Endodermal cell (in vitro differentiated cells): ENCODE measurements around the gene EGFR. TPM values are rescaled to one million over a fixed set of nuclear protein-coding genes. Genes with fewer than 3 reads are reported as not detected.

Experiments used
- DNase-seq: peaks from one replicate; pipeline ENCODE4 v3.0.0-alpha.2; 2017
- H3K27ac ChIP-seq: 2 replicates; pipeline ENCODE4 v1.5.1; 2013; ENCODE audit warnings: mild to moderate bottlenecking, low read depth, low read length, moderate library complexity
- H3K27me3 ChIP-seq: 2 replicates; pipeline ENCODE4 v1.6.1; 2013; ENCODE audit warnings: mild to moderate bottlenecking, low read length, moderate library complexity; ENCODE audit not compliant: insufficient read depth, control insufficient read depth, poor library complexity, severe bottlenecking
- H3K36me3 ChIP-seq: 2 replicates; pipeline ENCODE4 v1.7.0; 2013; ENCODE audit warnings: mild to moderate bottlenecking, low read length, moderate library complexity; ENCODE audit not compliant: control insufficient read depth, insufficient read depth
- H3K4me1 ChIP-seq: one replicate; pipeline ENCODE4 v1.7.0; 2013; ENCODE audit warnings: low read length; ENCODE audit not compliant: control insufficient read depth, insufficient read depth
- H3K4me3 ChIP-seq: 2 replicates; pipeline ENCODE4 v1.5.1; 2013; ENCODE audit warnings: mild to moderate bottlenecking, low read length, moderate library complexity
- H3K9ac ChIP-seq: 2 replicates; pipeline ENCODE4 v1.6.1; 2013; ENCODE audit warnings: mild to moderate bottlenecking, low read length, moderate library complexity; ENCODE audit not compliant: poor library complexity, severe bottlenecking; ENCODE audit errors: extremely low read depth
- H3K9me3 ChIP-seq: 2 replicates; pipeline ENCODE4 v1.6.1; 2013; ENCODE audit warnings: mild to moderate bottlenecking, low read length, moderate library complexity; ENCODE audit not compliant: control insufficient read depth
- H3K27ac Mint-ChIP-seq: 2 replicates; pipeline ENCODE4 v1.8.0; 2020; ENCODE audit warnings: mixed read lengths
- H3K27me3 Mint-ChIP-seq: 2 replicates; pipeline ENCODE4 v1.8.0; 2021; ENCODE audit warnings: mild to moderate bottlenecking, mixed read lengths; ENCODE audit not compliant: insufficient read depth
- H3K36me3 Mint-ChIP-seq: 2 replicates; pipeline ENCODE4 v1.8.0; 2020; ENCODE audit warnings: low read depth, mixed read lengths
- H3K4me1 Mint-ChIP-seq: 2 replicates; pipeline ENCODE4 v1.8.0; 2020; ENCODE audit warnings: mixed read lengths
- H3K4me3 Mint-ChIP-seq: 2 replicates; pipeline ENCODE4 v1.8.0; 2020; ENCODE audit warnings: mild to moderate bottlenecking, moderate library complexity, mixed read lengths
- H3K9me3 Mint-ChIP-seq: 2 replicates; pipeline ENCODE4 v1.8.0; 2020; ENCODE audit warnings: mild to moderate bottlenecking, mixed read lengths
- CTCF ChIP-seq: fragments of 200-600 bp; sonication (generic); conservative IDR thresholded peaks from 2 replicates; pipeline ENCODE4 v1.5.0; 2021; ENCODE audit warnings: antibody characterized with exemption, mild to moderate bottlenecking
- WGBS, 2 experiments: methylation state at CpG; one replicate each; pipeline versions ENCODE4 v1.1.5 to v1.1.7; 2013; ENCODE audit warnings: missing lambda C conversion rate in 2 of 2, mixed read lengths in 1 of 2; ENCODE audit not compliant: insufficient coverage in 1 of 2, insufficient read length in 1 of 2; 5-methylcytosine and 5-hydroxymethylcytosine counted together
- total RNA-seq, 2 donors: library from RNA; stranded (reverse); fragmentation: NEBNext Ultra II Directional in 1 of 2; extraction: Animal tissue kit (Norgen Biotek cat#: 25700) in 1 of 2; gene quantifications; 2 replicates in 1 of 2; 3 replicates in 1 of 2; pipeline ENCODE4 v1.2.1, GENCODE V29; 2021

Gene EGFR
- total RNA-seq, 2 donors from 2014 or later, result 5.0 to 5.8 TPM

- no peaks in the 10 kb centered on the region for H3K9me3 Mint-ChIP-seq
- Histone ChIP-seq H3K9me3 (no peaks in the 10 kb centered on the region), H3K36me3 (no peaks in the 10 kb centered on the region), H3K27me3 (no peaks in the 10 kb centered on the region), H3K4me1 (no peaks in the 10 kb centered on the region), H3K9ac (no peak overlapping the region), H3K4me3 (no peak overlapping the region), H3K27ac (no peak overlapping the region)
- no peak overlapping the region for H3K27ac Mint-ChIP-seq
- WGBS, 2 experiments, result 100% methylated on average over 1 of the region's 1 CpG; no CpG with 5 or more reads in 1 of the 2 experiments
- H3K27me3 Mint-ChIP-seq, result no peaks in the 10 kb centered on the region
- no peak for DNase-seq
- no peaks in the 10 kb centered on the region for H3K4me1 Mint-ChIP-seq
- H3K4me3 Mint-ChIP-seq, result no peak overlapping the region
- no peaks in the 10 kb centered on the region for H3K36me3 Mint-ChIP-seq
- TF ChIP-seq CTCF, result no peak
Observed at GRCh38 chr7:55030314-55030713, 11.5 kb downstream of the EGFR start.

GRCh38 chr7:55031075-55031474 lies 12.3 kb downstream of the EGFR start:
- no peaks in the 10 kb centered on the region for H3K36me3 ChIP-seq
- Mint-ChIP-seq H3K27ac (no peak overlapping the region), H3K4me1 (no peaks in the 10 kb centered on the region), H3K36me3 (no peaks in the 10 kb centered on the region), H3K4me3 (no peak overlapping the region), H3K27me3 (no peaks in the 10 kb centered on the region), H3K9me3 (no peaks in the 10 kb centered on the region)
- H3K9ac ChIP-seq, result no peak overlapping the region
- no peaks in the 10 kb centered on the region for H3K4me1 ChIP-seq
- TF ChIP-seq CTCF, result no peak
- H3K9me3 ChIP-seq, result no peaks in the 10 kb centered on the region
- H3K27ac ChIP-seq, result no peak overlapping the region
- WGBS, 2 experiments, result 93% methylated on average over 2 of the region's 2 CpGs; no CpG with 5 or more reads in 1 of the 2 experiments
- no peak for DNase-seq
- H3K4me3 ChIP-seq, result no peak overlapping the region
- no peaks in the 10 kb centered on the region for H3K27me3 ChIP-seq

- no peak overlapping the region for H3K9ac ChIP-seq
- no peak for TF ChIP-seq CTCF
- H3K4me1 Mint-ChIP-seq, result no peaks in the 10 kb centered on the region
- no peak overlapping the region for H3K4me3 Mint-ChIP-seq
- 90 to 97% methylated on average over 7 to 9 of the region's 9 CpGs for WGBS, 2 experiments
- DNase-seq, result no peak
- H3K4me3 ChIP-seq, result no peak overlapping the region
- no peaks in the 10 kb centered on the region for H3K27me3 ChIP-seq
- H3K27ac ChIP-seq, result no peak overlapping the region
- H3K27ac Mint-ChIP-seq, result no peak overlapping the region
- H3K9me3 ChIP-seq, result no peaks in the 10 kb centered on the region
- H3K36me3 ChIP-seq, result no peaks in the 10 kb centered on the region
- H3K4me1 ChIP-seq, result no peaks in the 10 kb centered on the region
- H3K27me3 Mint-ChIP-seq, result no peaks in the 10 kb centered on the region
- no peaks in the 10 kb centered on the region for H3K9me3 Mint-ChIP-seq
- no peaks in the 10 kb centered on the region for H3K36me3 Mint-ChIP-seq
Observed at GRCh38 chr7:55032069-55032699, 13.4 kb downstream of the EGFR start.
